Measurements from ENCODE around the gene ANXA5.

The ANXA5 gene

GRCh38 chr4:121656269-121656641 lies 40.5 kb downstream of the ANXA5 start:
- H3K27ac Mint-ChIP-seq, result no peak overlapping the region
- H3K4me3 Mint-ChIP-seq, result no peak overlapping the region
- peaks cover 28% of the 10 kb centered on the region for H3K27me3 Mint-ChIP-seq (ENCODE audit: low read depth)
- no peak for DNase-seq (ENCODE audit: low spot score)
- H3K36me3 Mint-ChIP-seq (ENCODE audit: low read depth), result peaks cover 1% of the 10 kb centered on the region
- H3K9me3 Mint-ChIP-seq, result no peaks in the 10 kb centered on the region
- peaks cover 9% of the 10 kb centered on the region for H3K4me1 Mint-ChIP-seq (ENCODE audit: low read depth)

GRCh38 chr4:121655320-121656268 lies 41.2 kb downstream of the ANXA5 start:
- no peak overlapping the region for H3K27ac Mint-ChIP-seq
- H3K4me3 Mint-ChIP-seq, result no peak overlapping the region
- H3K36me3 Mint-ChIP-seq (ENCODE audit: low read depth), result no peaks in the 10 kb centered on the region
- H3K27me3 Mint-ChIP-seq (ENCODE audit: low read depth), result peaks cover 30% of the 10 kb centered on the region
- peaks cover 5% of the 10 kb centered on the region for H3K4me1 Mint-ChIP-seq (ENCODE audit: low read depth)
- no peak for DNase-seq (ENCODE audit: low spot score)
- H3K9me3 Mint-ChIP-seq, result no peaks in the 10 kb centered on the region

- H3K36me3 Mint-ChIP-seq (ENCODE audit: low read depth), result no peaks in the 10 kb centered on the region
- DNase-seq (ENCODE audit: low spot score), result no peak
- no peaks in the 10 kb centered on the region for H3K9me3 Mint-ChIP-seq
- H3K27me3 Mint-ChIP-seq (ENCODE audit: low read depth), result peaks cover 27% of the 10 kb centered on the region
- H3K27ac Mint-ChIP-seq, result no peak overlapping the region
- peaks cover 2% of the 10 kb centered on the region for H3K4me1 Mint-ChIP-seq (ENCODE audit: low read depth)
- no peak overlapping the region for H3K4me3 Mint-ChIP-seq
These were observed 42.0 kb downstream of the ANXA5 start for GRCh38 chr4:121654738-121655137.

- Mint-ChIP-seq H3K36me3 (ENCODE audit: low read depth) (no peaks in the 10 kb centered on the region), H3K4me1 (ENCODE audit: low read depth) (peaks cover 2% of the 10 kb centered on the region), H3K4me3 (no peak overlapping the region), H3K27ac (no peak overlapping the region), H3K9me3 (no peaks in the 10 kb centered on the region), H3K27me3 (ENCODE audit: low read depth) (peaks cover 30% of the 10 kb centered on the region)
- DNase-seq (ENCODE audit: low spot score), result no peak
These were observed 42.8 kb downstream of the ANXA5 start for GRCh38 chr4:121653986-121654385.

- Mint-ChIP-seq H3K4me1 (ENCODE audit: low read depth) (peaks cover 2% of the 10 kb centered on the region), H3K36me3 (ENCODE audit: low read depth) (no peaks in the 10 kb centered on the region), H3K9me3 (no peaks in the 10 kb centered on the region), H3K4me3 (no peak overlapping the region), H3K27me3 (ENCODE audit: low read depth) (peaks cover 28% of the 10 kb centered on the region), H3K27ac (no peak overlapping the region)
- DNase-seq (ENCODE audit: low spot score), result no peak
These were observed 43.6 kb downstream of the ANXA5 start for GRCh38 chr4:121653214-121653613.

GRCh38 chr4:121651597-121651996 lies 45.2 kb downstream of the ANXA5 start:
- Mint-ChIP-seq H3K27ac (no peak overlapping the region), H3K36me3 (ENCODE audit: low read depth) (no peaks in the 10 kb centered on the region), H3K4me3 (no peak overlapping the region)

GRCh38 chr4:121650741-121651140 lies 46.0 kb downstream of the ANXA5 start:
- no peaks in the 10 kb centered on the region for H3K4me1 Mint-ChIP-seq (ENCODE audit: low read depth)
- H3K36me3 Mint-ChIP-seq (ENCODE audit: low read depth), result no peaks in the 10 kb centered on the region
- H3K27me3 Mint-ChIP-seq (ENCODE audit: low read depth), result peaks cover 27% of the 10 kb centered on the region
- H3K4me3 Mint-ChIP-seq, result no peak overlapping the region
- no peak for DNase-seq (ENCODE audit: low spot score)
- no peak overlapping the region for H3K27ac Mint-ChIP-seq
- H3K9me3 Mint-ChIP-seq, result no peaks in the 10 kb centered on the region

More at GRCh38 chr4:121651597-121651996, 45.2 kb downstream of the ANXA5 start:
- peaks cover 29% of the 10 kb centered on the region for H3K27me3 Mint-ChIP-seq (ENCODE audit: low read depth)
- no peaks in the 10 kb centered on the region for H3K9me3 Mint-ChIP-seq
- H3K4me1 Mint-ChIP-seq (ENCODE audit: low read depth), result no peaks in the 10 kb centered on the region
- no peak for DNase-seq (ENCODE audit: low spot score)

GRCh38 chr4:121648516-121648915 lies 48.3 kb downstream of the ANXA5 start:
- Mint-ChIP-seq H3K4me3 (no peak overlapping the region), H3K9me3 (no peaks in the 10 kb centered on the region), H3K27ac (no peak overlapping the region), H3K27me3 (ENCODE audit: low read depth) (peaks cover 25% of the 10 kb centered on the region), H3K4me1 (ENCODE audit: low read depth) (no peaks in the 10 kb centered on the region), H3K36me3 (ENCODE audit: low read depth) (no peaks in the 10 kb centered on the region)
- no peak for DNase-seq (ENCODE audit: low spot score)

GRCh38 chr4:121642876-121643585 lies 53.7 kb downstream of the ANXA5 start:
- DNase-seq (ENCODE audit: low spot score), result no peak
- no peak overlapping the region for H3K27ac Mint-ChIP-seq
- no peaks in the 10 kb centered on the region for H3K4me1 Mint-ChIP-seq (ENCODE audit: low read depth)
- no peaks in the 10 kb centered on the region for H3K36me3 Mint-ChIP-seq (ENCODE audit: low read depth)
- H3K9me3 Mint-ChIP-seq, result no peaks in the 10 kb centered on the region
- no peak overlapping the region for H3K4me3 Mint-ChIP-seq
- peaks cover 10% of the 10 kb centered on the region for H3K27me3 Mint-ChIP-seq (ENCODE audit: low read depth)

- H3K9me3 Mint-ChIP-seq, result no peaks in the 10 kb centered on the region
- H3K36me3 Mint-ChIP-seq (ENCODE audit: low read depth), result no peaks in the 10 kb centered on the region
- no peak overlapping the region for H3K27ac Mint-ChIP-seq
- H3K27me3 Mint-ChIP-seq (ENCODE audit: low read depth), result peaks cover 10% of the 10 kb centered on the region
- no peak overlapping the region for H3K4me3 Mint-ChIP-seq
- H3K4me1 Mint-ChIP-seq (ENCODE audit: low read depth), result no peaks in the 10 kb centered on the region
- no peak for DNase-seq (ENCODE audit: low spot score)
These were observed 54.5 kb downstream of the ANXA5 start for GRCh38 chr4:121642292-121642691.

GRCh38 chr4:121633653-121634052 lies 63.1 kb downstream of the ANXA5 start:
- no peak for DNase-seq (ENCODE audit: low spot score)
- Mint-ChIP-seq H3K9me3 (no peaks in the 10 kb centered on the region), H3K27me3 (ENCODE audit: low read depth) (peaks cover 17% of the 10 kb centered on the region), H3K36me3 (ENCODE audit: low read depth) (no peaks in the 10 kb centered on the region), H3K4me1 (ENCODE audit: low read depth) (no peaks in the 10 kb centered on the region), H3K27ac (no peak overlapping the region), H3K4me3 (no peak overlapping the region)

- Mint-ChIP-seq H3K4me3 (no peak overlapping the region), H3K36me3 (ENCODE audit: low read depth) (no peaks in the 10 kb centered on the region), H3K4me1 (ENCODE audit: low read depth) (no peaks in the 10 kb centered on the region), H3K9me3 (no peaks in the 10 kb centered on the region), H3K27ac (no peak overlapping the region), H3K27me3 (ENCODE audit: low read depth) (peaks cover 17% of the 10 kb centered on the region)
- DNase-seq (ENCODE audit: low spot score), result no peak
These were observed 64.1 kb downstream of the ANXA5 start for GRCh38 chr4:121632636-121633035.
